Left lung (tissue), 10 donors: ENCODE results near the gene COQ9. TPM values are rescaled to one million over a fixed set of nuclear protein-coding genes. Genes with fewer than 3 reads are reported as not detected.
A peak's percentile ranks its signal among the peaks of the same experiment; 100 is the strongest.

Experiments
- ATAC-seq: fragments of 200-7000 bp; cut with Tn5 transposase; one replicate; pipeline ENCODE4 v1.9.1; 2020; ENCODE audit warnings: moderate library complexity
- DNase-seq, 4 donors: peaks; one replicate each; pipeline ENCODE4 v3.0.0-alpha.2; 2013 to 2020
- H3K27ac ChIP-seq, 2 donors: fragments of 200-600 bp; sonication (generic) in 1 of 2; one replicate each; pipeline versions ENCODE4 v1.5.0 to v1.8.0; 2020 to 2021
- H3K27me3 ChIP-seq, 2 donors: fragments of 200-600 bp; sonication (generic) in 1 of 2; one replicate each; pipeline versions ENCODE4 v1.5.0 to v1.8.0; 2020 to 2021
- H3K36me3 ChIP-seq, 2 donors: fragments of 200-600 bp; sonication (generic) in 1 of 2; one replicate each; pipeline versions ENCODE4 v1.5.0 to v1.8.0; 2020 to 2021
- H3K4me1 ChIP-seq, 2 donors: fragments of 200-600 bp; one replicate each; pipeline ENCODE4 v1.8.0; 2021
- H3K4me3 ChIP-seq, 2 donors: fragments of 200-600 bp; sonication (generic) in 1 of 2; one replicate each; pipeline versions ENCODE4 v1.5.0 to v1.8.0; 2020 to 2021; ENCODE audit warnings: mild to moderate bottlenecking in 1 of 2
- H3K9me3 ChIP-seq, 2 donors: fragments of 200-600 bp; sonication (generic) in 1 of 2; one replicate each; pipeline versions ENCODE4 v1.5.0 to v1.8.0; 2020 to 2021
- CTCF ChIP-seq, 2 donors: fragments of 200-600 bp; sonication (generic) in 1 of 2; IDR thresholded peaks; one replicate each; pipeline versions ENCODE4 v1.5.0 to v1.8.0; 2021; ENCODE audit warnings: antibody characterized with exemption in 2 of 2
- intact Hi-C, 2 donors: fragments of 100-400 bp; cut with DNase I; formaldehyde crosslinking; loops; one replicate each; pipeline versions ENCODE4 v1.11.2 to v1.14.2; 2022
- polyA plus RNA-seq, 6 donors: library from polyadenylated mRNA; unstranded; fragments of 120-200 nt; gene quantifications; one replicate each; pipeline ENCODE4 v1.2.1, GENCODE V29; 2013; ENCODE audit not compliant: insufficient read length in 6 of 6
- total RNA-seq, 2 donors: library from RNA; stranded (reverse); fragmentation: NEBNext Ultra II Directional; extraction: Animal tissue kit (Norgen Biotek cat#: 25700); gene quantifications; one replicate each; pipeline ENCODE4 v1.2.1, GENCODE V29; 2021
- donor health status: DM: no; HTN: yes; CAD: no.
- donor health status: DM: no; HTN: no; CAD: no.

The COQ9 gene
- total and polyA plus RNA-seq, 8 donors: 47.3 to 67.8 (median 60.7) TPM

GRCh38 chr16:57462978-57463362 lies 15.7 kb downstream of the COQ9 start:
- ATAC-seq (peak; percentile 57), DNase-seq (no peak)
- Histone ChIP-seq H3K4me1 (peaks cover 11 to 31% of the 10 kb centered on the region in 2 donors), H3K27ac (peak overlapping the region; percentile 71 to 86), H3K4me3 (peak overlapping the region; percentile 94 to 96), H3K9me3 (no peaks in the 10 kb centered on the region), H3K36me3 (peaks cover 0 to 68% of the 10 kb centered on the region in 2 donors), H3K27me3 (no peaks in the 10 kb centered on the region)
- no peak for TF ChIP-seq CTCF (IDR thresholded peaks at IDR 0.05)
- intact Hi-C loops: loop anchor here in 1 of 2 donors (5.0 kb wide), 1 partner anchor 54 kb away; no protein-coding TSS in a partner anchor

- Histone ChIP-seq H3K36me3 (peaks cover 0 to 68% of the 10 kb centered on the region in 2 donors), H3K4me1 (peaks cover 11 to 31% of the 10 kb centered on the region in 2 donors), H3K4me3 (no peak overlapping the region), H3K9me3 (no peaks in the 10 kb centered on the region), H3K27me3 (no peaks in the 10 kb centered on the region), H3K27ac (no peak overlapping the region)
- DNase-seq: no peak
- no peak for TF ChIP-seq CTCF (IDR thresholded peaks at IDR 0.05)
- intact Hi-C loops: loop anchor here in 1 of 2 donors (5.0 kb wide), 1 partner anchor 53 kb away; no protein-coding TSS in a partner anchor
- ATAC-seq: peak; percentile 50
These were observed 17.2 kb downstream of the COQ9 start for GRCh38 chr16:57464523-57464922.

- DNase-seq (no peak), ATAC-seq (no peak)
- TF ChIP-seq CTCF (IDR thresholded peaks at IDR 0.05): no peak
- intact Hi-C loops: no loop called here
- Histone ChIP-seq H3K4me1 (peaks cover 18 to 55% of the 10 kb centered on the region in 2 donors), H3K27me3 (no peaks in the 10 kb centered on the region), H3K36me3 (peaks cover 0 to 92% of the 10 kb centered on the region in 2 donors), H3K4me3 (no peak overlapping the region), H3K9me3 (no peaks in the 10 kb centered on the region), H3K27ac (no peak overlapping the region)
These were observed 21.1 kb downstream of the COQ9 start for GRCh38 chr16:57468346-57468745.

- Histone ChIP-seq H3K27ac (no peak overlapping the region), H3K4me1 (peaks cover 12 to 48% of the 10 kb centered on the region in 2 donors), H3K9me3 (no peaks in the 10 kb centered on the region), H3K36me3 (peaks cover 0 to 94% of the 10 kb centered on the region in 2 donors), H3K4me3 (no peak overlapping the region), H3K27me3 (no peaks in the 10 kb centered on the region)
- intact Hi-C loops: no loop called here
- TF ChIP-seq CTCF (IDR thresholded peaks at IDR 0.05): no peak
- no peak for DNase-seq
- no peak for ATAC-seq
These were observed 21.8 kb downstream of the COQ9 start for GRCh38 chr16:57469046-57469445.

GRCh38 chr16:57469917-57470470 lies 22.7 kb downstream of the COQ9 start:
- H3K9me3 ChIP-seq: no peaks in the 10 kb centered on the region
- H3K4me1 ChIP-seq: peaks cover 9 to 40% of the 10 kb centered on the region in 2 donors
- peak; percentile 14 for ATAC-seq
- intact Hi-C loops: no loop called here
- DNase-seq: no peak
- no peaks in the 10 kb centered on the region for H3K27me3 ChIP-seq
- no peak overlapping the region for H3K4me3 ChIP-seq
- H3K27ac ChIP-seq: peak overlapping the region; percentile 4 to 58
- peaks cover 0 to 94% of the 10 kb centered on the region in 2 donors for H3K36me3 ChIP-seq
- no peak for TF ChIP-seq CTCF (IDR thresholded peaks at IDR 0.05)
